IMR-90 (cell line): Measurements from ENCODE around the gene ETFB.

ENCODE experiments used
- CEBPB ChIP-seq: IDR thresholded peaks from 2 replicates; pipeline ENCODE4 v1.6.1; 2012; ENCODE audit warnings: low read depth, low read length, improper control_type of control experiment
- CHD1 ChIP-seq: IDR thresholded peaks from 2 replicates; pipeline ENCODE4 v1.6.1; 2012; ENCODE audit warnings: low read depth, low read length, improper control_type of control experiment
- FOS ChIP-seq: fragments of 150-350 bp; IDR thresholded peaks from 2 replicates; pipeline ENCODE4 v1.6.1; 2016; ENCODE audit warnings: low read depth, low read length
- MAFK ChIP-seq: IDR thresholded peaks from 2 replicates; pipeline ENCODE4 v1.6.1; 2012; ENCODE audit warnings: low read depth, low read length, improper control_type of control experiment
- MAZ ChIP-seq: IDR thresholded peaks from 2 replicates; pipeline ENCODE4 v1.6.1; 2012; ENCODE audit warnings: low read depth, mild to moderate bottlenecking, low read length, improper control_type of control experiment, moderate library complexity, borderline replicate concordance
- MXI1 ChIP-seq: IDR thresholded peaks from 2 replicates; pipeline ENCODE4 v1.6.1; 2012; ENCODE audit warnings: low read depth, mild to moderate bottlenecking, low read length, moderate library complexity, borderline replicate concordance
- POLR2A ChIP-seq: IDR thresholded peaks from 2 replicates; pipeline ENCODE4 v1.6.1; 2012; ENCODE audit warnings: mild to moderate bottlenecking, low read depth, low read length
- RAD21 ChIP-seq: IDR thresholded peaks from 2 replicates; pipeline ENCODE4 v1.6.1; 2012; ENCODE audit warnings: low read length, improper control_type of control experiment
- RCOR1 ChIP-seq: IDR thresholded peaks from 2 replicates; pipeline ENCODE4 v1.6.1; 2012; ENCODE audit warnings: mild to moderate bottlenecking, low read length, improper control_type of control experiment; ENCODE audit not compliant: insufficient replicate concordance
- RFX5 ChIP-seq: IDR thresholded peaks from 2 replicates; pipeline ENCODE4 v1.8.0; 2012; ENCODE audit warnings: low read depth, mild to moderate bottlenecking, low read length, moderate library complexity
- SMC3 ChIP-seq: fragments of 150-350 bp; IDR thresholded peaks from 2 replicates; pipeline ENCODE4 v1.6.1; 2016; ENCODE audit warnings: low read depth, mild to moderate bottlenecking, antibody characterized with exemption, low read length, moderate library complexity
- USF2 ChIP-seq: fragments of 150-350 bp; IDR thresholded peaks from 2 replicates; pipeline ENCODE4 v1.6.1; 2017; ENCODE audit warnings: mild to moderate bottlenecking, antibody characterized with exemption, low read length, low read depth
- TF ChIP-seq, protein P1 (sequence below): conservative IDR thresholded peaks from 2 replicates; pipeline ENCODE4 v1.5.1; 2012; ENCODE audit warnings: mild to moderate bottlenecking, low read depth, low read length, improper control_type of control experiment

- TF ChIP-seq, protein P1, sequence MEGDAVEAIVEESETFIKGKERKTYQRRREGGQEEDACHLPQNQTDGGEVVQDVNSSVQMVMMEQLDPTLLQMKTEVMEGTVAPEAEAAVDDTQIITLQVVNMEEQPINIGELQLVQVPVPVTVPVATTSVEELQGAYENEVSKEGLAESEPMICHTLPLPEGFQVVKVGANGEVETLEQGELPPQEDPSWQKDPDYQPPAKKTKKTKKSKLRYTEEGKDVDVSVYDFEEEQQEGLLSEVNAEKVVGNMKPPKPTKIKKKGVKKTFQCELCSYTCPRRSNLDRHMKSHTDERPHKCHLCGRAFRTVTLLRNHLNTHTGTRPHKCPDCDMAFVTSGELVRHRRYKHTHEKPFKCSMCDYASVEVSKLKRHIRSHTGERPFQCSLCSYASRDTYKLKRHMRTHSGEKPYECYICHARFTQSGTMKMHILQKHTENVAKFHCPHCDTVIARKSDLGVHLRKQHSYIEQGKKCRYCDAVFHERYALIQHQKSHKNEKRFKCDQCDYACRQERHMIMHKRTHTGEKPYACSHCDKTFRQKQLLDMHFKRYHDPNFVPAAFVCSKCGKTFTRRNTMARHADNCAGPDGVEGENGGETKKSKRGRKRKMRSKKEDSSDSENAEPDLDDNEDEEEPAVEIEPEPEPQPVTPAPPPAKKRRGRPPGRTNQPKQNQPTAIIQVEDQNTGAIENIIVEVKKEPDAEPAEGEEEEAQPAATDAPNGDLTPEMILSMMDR = peak; percentile 80
- TF ChIP-seq CEBPB (no peak), POLR2A (no peak), USF2 (no peak), SMC3 (peak; percentile 75), FOS (no peak), RAD21 (peak; percentile 73), MAZ (peak; percentile 49; the same call in 1 of the 2 replicates), MXI1 (peak; percentile 44), RFX5 (no peak), MAFK (no peak), RCOR1 (no peak), CHD1 (no peak)
Measured at GRCh38 chr19:51338563-51339312, 27.4 kb downstream of the ETFB start.
